ENCODE data around the gene ZNF157. TPM values are rescaled to one million over a fixed set of nuclear protein-coding genes. Genes with fewer than 3 reads are reported as not detected.

ZNF157 gene
- 0.12 and 0.13 TPM in 2 replicates for total RNA-seq

DNA sequence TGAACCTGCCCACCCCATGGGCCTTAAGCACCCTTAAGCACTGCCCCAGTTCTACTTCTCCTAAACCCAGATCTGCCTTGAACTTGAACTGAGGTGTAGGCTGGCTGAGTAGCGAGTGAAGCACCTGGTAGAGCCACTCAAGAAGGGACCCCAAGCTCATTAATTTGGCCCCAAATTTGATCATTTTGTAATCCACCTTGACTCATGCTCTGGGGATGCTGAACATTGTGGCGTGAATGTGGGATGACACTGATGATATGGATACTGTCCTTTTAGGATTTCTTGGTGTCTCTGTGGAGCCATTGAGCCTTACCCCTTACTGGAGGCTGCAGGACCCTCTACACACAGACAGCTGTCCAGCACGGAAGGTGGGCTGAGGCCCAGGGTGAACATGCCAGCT lies at the start of gene ZNF157:
Gene ZNF157, plus strand, starts transcription at position 301 of the 400 bp plus-strand sequence. Its CDS starts 91 bp downstream, at position 392.

Other genes with a start within 250 kb of the ZNF157 start
- 59.1 and 65.5 TPM in 2 replicates for gene NDUFB11, start 225.9 kb upstream of the ZNF157 start, total RNA-seq
- 34.8 and 41.6 TPM in 2 replicates for gene RBM10, start 225.4 kb upstream of the ZNF157 start, total RNA-seq
- 138 and 146 TPM in 2 replicates for gene UBA1, start 176.7 kb upstream of the ZNF157 start, total RNA-seq
- gene CDK16, start 151.9 kb upstream of the ZNF157 start, total RNA-seq = 66.1 and 76.2 TPM in 2 replicates
- gene USP11, start 137.6 kb upstream of the ZNF157 start, total RNA-seq = 48.9 and 65.8 TPM in 2 replicates
- 5.5 and 7.4 TPM in 2 replicates for gene ZNF41, start 112.6 kb downstream of the ZNF157 start, total RNA-seq
- gene ARAF, start 190.6 kb downstream of the ZNF157 start, total RNA-seq = 14.7 and 15.1 TPM in 2 replicates
- gene TIMP1, start 211.9 kb downstream of the ZNF157 start, total RNA-seq = 439 and 508 TPM in 2 replicates
- 0.19 and 0.40 TPM in 2 replicates for gene SYN1, start 249.3 kb downstream of the ZNF157 start, total RNA-seq

Data from aortic smooth muscle cell (primary cell).